Astrocyte (in vitro differentiated cells and primary cell): ENCODE measurements around the gene CIC.

Source experiments
- EZH2 ChIP-seq: IDR thresholded peaks from 2 replicates; pipeline ENCODE4 v1.6.1; 2012; ENCODE audit warnings: mild to moderate bottlenecking, low read length, inconsistent platforms; ENCODE audit not compliant: insufficient read depth
- TF ChIP-seq, protein P1 (sequence below): IDR thresholded peaks from 2 replicates; pipeline ENCODE4 v1.5.1; 2011; ENCODE audit warnings: low read depth, mild to moderate bottlenecking, inconsistent platforms, low read length, moderate library complexity; ENCODE audit not compliant: insufficient read depth

- TF ChIP-seq, protein P1, sequence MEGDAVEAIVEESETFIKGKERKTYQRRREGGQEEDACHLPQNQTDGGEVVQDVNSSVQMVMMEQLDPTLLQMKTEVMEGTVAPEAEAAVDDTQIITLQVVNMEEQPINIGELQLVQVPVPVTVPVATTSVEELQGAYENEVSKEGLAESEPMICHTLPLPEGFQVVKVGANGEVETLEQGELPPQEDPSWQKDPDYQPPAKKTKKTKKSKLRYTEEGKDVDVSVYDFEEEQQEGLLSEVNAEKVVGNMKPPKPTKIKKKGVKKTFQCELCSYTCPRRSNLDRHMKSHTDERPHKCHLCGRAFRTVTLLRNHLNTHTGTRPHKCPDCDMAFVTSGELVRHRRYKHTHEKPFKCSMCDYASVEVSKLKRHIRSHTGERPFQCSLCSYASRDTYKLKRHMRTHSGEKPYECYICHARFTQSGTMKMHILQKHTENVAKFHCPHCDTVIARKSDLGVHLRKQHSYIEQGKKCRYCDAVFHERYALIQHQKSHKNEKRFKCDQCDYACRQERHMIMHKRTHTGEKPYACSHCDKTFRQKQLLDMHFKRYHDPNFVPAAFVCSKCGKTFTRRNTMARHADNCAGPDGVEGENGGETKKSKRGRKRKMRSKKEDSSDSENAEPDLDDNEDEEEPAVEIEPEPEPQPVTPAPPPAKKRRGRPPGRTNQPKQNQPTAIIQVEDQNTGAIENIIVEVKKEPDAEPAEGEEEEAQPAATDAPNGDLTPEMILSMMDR, result no peak
- no peak for TF ChIP-seq EZH2
Observed at GRCh38 chr19:42250183-42250665, 18.8 kb upstream of the CIC start.
